IMR-90 (cell line): ENCODE results near the gene ADAMTS6. TPM values are rescaled to one million over a fixed set of nuclear protein-coding genes. Genes with fewer than 3 reads are reported as not detected.

Experiments
- ATAC-seq: fragments of 200-7000 bp; cut with Tn5 transposase; 2 replicates; pipeline ENCODE4 v1.9.1; 2020; ENCODE audit warnings: low read depth, mild to moderate bottlenecking, moderate library complexity
- BruUV-seq: library from RNA; stranded (reverse); fragments of 400-500 nt; replicated peaks from 2 replicates; lab custom pipeline; 2021; lab: Mats Ljungman, UMichigan
- CTCF ChIA-PET: fragments of 300-600 bp; formaldehyde crosslinking; extraction: SDS; loops from one replicate; lab custom pipeline; 2021; ENCODE audit warnings: antibody characterized with exemption; lab: Yijun Ruan, JAX
- POLR2A ChIA-PET: fragments of 300-600 bp; sonication (Branson Sonifier 250); formaldehyde crosslinking; loops from one replicate; lab custom pipeline; 2022; ENCODE audit warnings: antibody characterized with exemption; ENCODE audit not compliant: unreplicated experiment; lab: Charles Lee
- DNase-seq: peaks from one replicate; pipeline ENCODE4 v3.0.0; 2013
- H2AFZ ChIP-seq: replicated peaks from 2 replicates; pipeline ENCODE3; 2013; ENCODE audit warnings: low read length, mild to moderate bottlenecking; ENCODE audit not compliant: poor library complexity
- H2AK5ac ChIP-seq: 2 replicates; pipeline ENCODE4 v1.6.1; 2013; ENCODE audit warnings: low read depth, low read length, inconsistent platforms
- H2AK9ac ChIP-seq: replicated peaks from 2 replicates; pipeline ENCODE3; 2013; ENCODE audit warnings: mild to moderate bottlenecking, low read depth, low read length, moderate library complexity; ENCODE audit not compliant: poor library complexity
- H2BK120ac ChIP-seq: 2 replicates; pipeline ENCODE4 v1.6.1; 2013; ENCODE audit warnings: low read depth, low read length, inconsistent platforms
- H2BK15ac ChIP-seq: 3 replicates; pipeline ENCODE4 v1.6.1; 2013; ENCODE audit warnings: low read depth, low read length, inconsistent platforms
- H2BK20ac ChIP-seq: 2 replicates; pipeline ENCODE4 v1.6.1; 2013; ENCODE audit warnings: low read depth, mild to moderate bottlenecking, inconsistent platforms, low read length, moderate library complexity
- H2BK5ac ChIP-seq: 2 replicates; pipeline ENCODE4 v1.6.1; 2013; ENCODE audit warnings: mild to moderate bottlenecking, low read depth, low read length, inconsistent platforms; ENCODE audit not compliant: poor library complexity, severe bottlenecking
- H3K14ac ChIP-seq: replicated peaks from 2 replicates; pipeline ENCODE4 v1.6.1; 2013; ENCODE audit warnings: low read depth, low read length, inconsistent platforms
- H3K18ac ChIP-seq: 2 replicates; pipeline ENCODE4 v1.6.1; 2013; ENCODE audit warnings: low read depth, low read length, control low read depth
- H3K23ac ChIP-seq: 2 replicates; pipeline ENCODE4 v1.6.1; 2013; ENCODE audit warnings: low read depth, low read length, inconsistent platforms
- H3K27ac ChIP-seq: 2 replicates; pipeline ENCODE4 v1.5.1; 2013; ENCODE audit warnings: mild to moderate bottlenecking, control low read depth, low read length; ENCODE audit not compliant: insufficient read depth
- H3K27me3 ChIP-seq: 2 replicates; pipeline ENCODE4 v1.6.1; 2013; ENCODE audit warnings: low read length; ENCODE audit not compliant: control insufficient read depth, insufficient read depth
- H3K36me3 ChIP-seq: 2 replicates; pipeline ENCODE4 v1.6.1; 2013; ENCODE audit warnings: low read length, mixed read lengths; ENCODE audit not compliant: control insufficient read depth, insufficient read depth
- H3K4ac ChIP-seq: 2 replicates; pipeline ENCODE4 v1.6.1; 2013; ENCODE audit warnings: low read depth, low read length, inconsistent platforms
- H3K4me1 ChIP-seq: 2 replicates; pipeline ENCODE4 v1.6.1; 2013; ENCODE audit warnings: low read length, mixed read lengths; ENCODE audit not compliant: control insufficient read depth, insufficient read depth
- H3K4me2 ChIP-seq: 2 replicates; pipeline ENCODE4 v1.6.1; 2013; ENCODE audit warnings: low read depth, mild to moderate bottlenecking, control low read depth, low read length, moderate library complexity
- H3K4me3 ChIP-seq: 2 replicates; pipeline ENCODE4 v1.5.1; 2013; ENCODE audit warnings: low read depth, mild to moderate bottlenecking, control low read depth, low read length, moderate library complexity; ENCODE audit not compliant: insufficient read depth
- H3K56ac ChIP-seq: 2 replicates; pipeline ENCODE4 v1.6.1; 2013; ENCODE audit warnings: low read length, inconsistent platforms; ENCODE audit not compliant: insufficient read depth; ENCODE audit errors: extremely low read depth
- H3K79me1 ChIP-seq, 2 experiments: 2 replicates each; pipeline ENCODE4 v1.6.1; 2013; ENCODE audit warnings: low read length in 2 of 2, inconsistent platforms in 1 of 2, low read depth in 1 of 2
- H3K9ac ChIP-seq: 2 replicates; pipeline ENCODE4 v1.6.1; 2013; ENCODE audit warnings: low read depth, low read length, control low read depth
- H3K9me1 ChIP-seq: 2 replicates; pipeline ENCODE4 v1.6.1; 2013; ENCODE audit warnings: low read length, inconsistent platforms; ENCODE audit not compliant: insufficient read depth
- H3K9me3 ChIP-seq: 2 replicates; pipeline ENCODE4 v1.6.1; 2013; ENCODE audit warnings: low read length; ENCODE audit not compliant: control insufficient read depth, insufficient read depth
- H4K20me1 ChIP-seq: 2 replicates; pipeline ENCODE4 v1.6.1; 2013; ENCODE audit warnings: low read length, inconsistent platforms; ENCODE audit not compliant: insufficient read depth
- H4K5ac ChIP-seq: 2 replicates; pipeline ENCODE4 v1.6.1; 2013; ENCODE audit warnings: mild to moderate bottlenecking, low read depth, low read length, control low read depth
- H4K8ac ChIP-seq, 2 experiments: 2 replicates each; pipeline ENCODE4 v1.6.1; 2013; ENCODE audit warnings: low read depth in 2 of 2, low read length in 2 of 2, control low read depth in 1 of 2, inconsistent platforms in 1 of 2
- H4K91ac ChIP-seq: 2 replicates; pipeline ENCODE4 v1.6.1; 2013; ENCODE audit warnings: low read depth, low read length, inconsistent platforms; ENCODE audit not compliant: insufficient read depth
- NFE2L2 ChIP-seq: fragments of 150-350 bp; IDR thresholded peaks from 2 replicates; pipeline ENCODE4 v1.6.1; 2016; ENCODE audit warnings: low read depth, mild to moderate bottlenecking, low read length
- SMC3 ChIP-seq: fragments of 150-350 bp; IDR thresholded peaks from 2 replicates; pipeline ENCODE4 v1.6.1; 2016; ENCODE audit warnings: low read depth, mild to moderate bottlenecking, antibody characterized with exemption, low read length, moderate library complexity
- WGBS, 2 experiments: methylation state at CpG; one replicate each; pipeline versions ENCODE4 v1.1.5 to v1.1.7; 2013; ENCODE audit warnings: missing lambda C conversion rate in 2 of 2; ENCODE audit not compliant: insufficient read length in 1 of 2; ENCODE audit errors: extremely low coverage in 2 of 2; 5-methylcytosine and 5-hydroxymethylcytosine counted together
- dilution Hi-C: fragments of 300-500 bp; cut with HindIII; formaldehyde crosslinking; loops from one replicate; pipeline ENCODE4 v1.14.3; 2018; ENCODE audit warnings: low sequenced_read_pairs; ENCODE audit not compliant: unreplicated experiment
- in situ Hi-C: fragments of 300-500 bp; cut with MboI; formaldehyde crosslinking; loops from 3 replicates; pipeline ENCODE4 v1.14.3; 2019; ENCODE audit warnings: low sequenced_read_pairs, inconsistent platforms, mixed read lengths
- intact Hi-C: fragments of 100-400 bp; cut with micrococcal nuclease; formaldehyde crosslinking; loops from 2 replicates; pipeline ENCODE4 v1.10.0; 2022
- polyA plus RNA-seq, 3 experiments: library from polyadenylated mRNA; depleted of rRNA; stranded (reverse); fragments of >200 nt; gene quantifications; 2 replicates each; pipeline ENCODE4 v1.2.3, GENCODE V29; 2012; ENCODE audit warnings: low replicate concordance in 1 of 3
- total RNA-seq: library from RNA; depleted of rRNA; stranded (reverse); fragments of >200 nt; gene quantifications from 2 replicates; pipeline ENCODE4 v1.2.3, GENCODE V29; 2012
- TF ChIP-seq, protein P1 (sequence below): fragments of 150-350 bp; IDR thresholded peaks from 2 replicates; pipeline ENCODE4 v1.6.1; 2016; ENCODE audit warnings: low read depth, mild to moderate bottlenecking, low read length, moderate library complexity, borderline replicate concordance

ADAMTS6 gene
- total and polyA plus RNA-seq, 2 of the 4 experiments (the other 2 are of a cell fraction) = 23.9 to 173 TPM

GRCh38 chr5:65244031-65244430 lies 237.7 kb downstream of the ADAMTS6 start:
- TF ChIP-seq NFE2L2 (no peak), SMC3 (no peak)
- TF ChIP-seq, protein P1, sequence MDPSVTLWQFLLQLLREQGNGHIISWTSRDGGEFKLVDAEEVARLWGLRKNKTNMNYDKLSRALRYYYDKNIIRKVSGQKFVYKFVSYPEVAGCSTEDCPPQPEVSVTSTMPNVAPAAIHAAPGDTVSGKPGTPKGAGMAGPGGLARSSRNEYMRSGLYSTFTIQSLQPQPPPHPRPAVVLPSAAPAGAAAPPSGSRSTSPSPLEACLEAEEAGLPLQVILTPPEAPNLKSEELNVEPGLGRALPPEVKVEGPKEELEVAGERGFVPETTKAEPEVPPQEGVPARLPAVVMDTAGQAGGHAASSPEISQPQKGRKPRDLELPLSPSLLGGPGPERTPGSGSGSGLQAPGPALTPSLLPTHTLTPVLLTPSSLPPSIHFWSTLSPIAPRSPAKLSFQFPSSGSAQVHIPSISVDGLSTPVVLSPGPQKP = no peak
- H2BK120ac ChIP-seq = no peak overlapping the region
- H3K27ac ChIP-seq = no peak overlapping the region
- H4K20me1 ChIP-seq = no peaks in the 10 kb centered on the region
- H3K56ac ChIP-seq = no peak overlapping the region
- 0 out of 4 replicates have a peak, but pooled peaks cover 0 to under 1% of the 10 kb centered on the region in 2 experiments for H3K79me1 ChIP-seq
- H4K5ac ChIP-seq = no peak overlapping the region
- H3K18ac ChIP-seq = no peak overlapping the region
- ATAC-seq (no peak), DNase-seq (no peak)
- no peak overlapping the region for H2BK5ac ChIP-seq
- H3K9ac ChIP-seq = no peak overlapping the region
- H3K4me2 ChIP-seq = no peak overlapping the region
- H2AK5ac ChIP-seq = no peak overlapping the region
- H3K4me3 ChIP-seq = no peak overlapping the region
- no peaks in the 10 kb centered on the region for H3K9me3 ChIP-seq
- H3K4me1 ChIP-seq = no peaks in the 10 kb centered on the region
- 0 out of 2 replicates have a peak, but pooled peaks cover 1% of the 10 kb centered on the region for H3K36me3 ChIP-seq
- intact Hi-C loops = no loop called here
- no peak overlapping the region for H2AFZ ChIP-seq
- H3K14ac ChIP-seq = no peak overlapping the region
- H4K8ac ChIP-seq = no peak overlapping the region
- no TSS peak for BruUV-seq
- H3K4ac ChIP-seq = no peak overlapping the region
- POLR2A ChIA-PET = no interaction called here
- no peak overlapping the region for H2BK20ac ChIP-seq
- dilution Hi-C loops = no loop called here
- H2AK9ac ChIP-seq = no peak overlapping the region
- CTCF ChIA-PET = no interaction called here
- WGBS, 2 experiments = no CpG with 5 or more reads among the region's 4 CpGs
- H4K91ac ChIP-seq = no peak overlapping the region
- no peak overlapping the region for H2BK15ac ChIP-seq
- H3K27me3 ChIP-seq = no peaks in the 10 kb centered on the region
- H3K23ac ChIP-seq = no peak overlapping the region
- in situ Hi-C loops = no loop called here
- H3K9me1 ChIP-seq = no peaks in the 10 kb centered on the region
